GDM1 (cell line): ENCODE data around the gene OLFM2.

Source experiments
- DNase-seq: peaks from one replicate; lab custom pipeline; 2025; lab: John Stamatoyannopoulos, UW

OLFM2 gene

GRCh38 chr19:9906475-9907087, 29.7 kb downstream of the OLFM2 start:
- DNase-seq, result no peak

DNA sequence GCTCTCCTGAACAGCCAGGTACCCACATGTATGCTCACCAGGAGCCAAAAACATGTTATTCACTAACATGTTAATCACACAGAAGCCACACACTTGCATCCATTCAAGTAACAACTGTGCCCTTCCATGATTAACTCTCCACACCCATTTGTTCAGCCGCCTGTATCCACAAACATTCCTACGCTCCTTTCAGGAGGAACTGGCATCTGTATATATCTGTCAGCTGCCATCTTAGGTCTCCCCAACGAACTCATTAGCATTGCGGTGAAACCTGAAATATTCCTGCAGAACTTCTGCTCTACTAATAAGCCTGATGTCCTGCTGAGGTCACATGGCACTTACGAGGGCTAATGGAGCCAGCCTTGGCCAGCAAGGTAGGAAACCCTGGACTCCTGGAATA, 33.0 kb downstream of the OLFM2 start:
- no peak for DNase-seq

GRCh38 chr19:9901642-9902041, 34.7 kb downstream of the OLFM2 start:
- no peak for DNase-seq

GRCh38 chr19:9901020-9901419, 35.3 kb downstream of the OLFM2 start:
- DNase-seq, result no peak

- DNase-seq, result no peak
Measured at GRCh38 chr19:9891609-9892373, 44.5 kb downstream of the OLFM2 start.

DNA sequence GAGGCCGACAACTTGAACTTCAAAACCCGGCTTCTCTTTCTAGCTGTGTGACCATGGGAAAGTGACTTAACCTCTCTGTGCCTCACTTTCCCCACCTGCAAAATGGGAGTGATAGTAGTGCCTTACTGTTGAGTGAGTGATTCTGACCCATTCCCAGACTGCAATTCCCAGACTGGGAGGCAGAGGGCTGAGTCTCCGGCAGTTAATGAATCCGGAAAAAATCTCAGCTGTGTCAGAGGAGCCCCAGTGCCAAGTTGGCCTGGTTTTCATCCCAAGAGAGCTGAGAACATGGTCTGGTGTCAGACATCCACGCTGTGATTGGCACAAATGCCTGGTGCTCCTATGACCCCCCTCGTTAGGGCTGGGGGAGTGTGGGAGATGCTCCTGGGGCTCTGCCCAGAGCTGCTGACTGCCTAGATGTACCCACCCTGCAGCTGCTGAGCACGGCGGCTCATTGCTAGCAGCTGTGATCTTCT, 51.2 kb downstream of the OLFM2 start:
- no peak for DNase-seq

GRCh38 chr19:9883764-9884163, 52.6 kb downstream of the OLFM2 start:
- no peak for DNase-seq

DNA sequence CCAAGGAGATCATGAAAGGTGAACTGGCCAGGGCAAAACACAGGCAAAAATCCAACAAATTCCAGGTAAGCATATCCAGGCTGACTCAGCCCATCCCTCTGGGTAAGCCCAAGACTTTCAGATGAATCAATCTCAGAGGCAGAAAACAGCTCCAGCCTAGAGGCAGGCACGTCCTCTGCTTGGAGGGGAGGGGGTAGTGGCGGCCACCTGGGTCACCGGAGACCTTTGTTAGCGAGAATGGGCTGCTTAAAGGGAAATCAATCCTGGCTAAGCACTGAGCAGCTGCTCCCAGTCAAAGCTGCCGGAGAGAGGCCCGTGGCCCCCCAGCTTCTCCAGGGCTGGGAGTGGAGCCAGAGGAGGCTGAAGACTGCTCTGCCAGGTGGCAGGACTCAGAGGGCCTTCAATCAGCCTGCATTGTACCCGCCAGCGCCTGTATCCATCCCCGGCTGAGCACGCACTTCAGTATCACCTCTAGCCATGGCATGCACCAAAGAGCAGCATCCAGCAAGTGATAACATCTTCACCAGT, 53.0 kb downstream of the OLFM2 start:
- DNase-seq, result no peak

GRCh38 chr19:9881720-9882119, 54.6 kb downstream of the OLFM2 start:
- no peak for DNase-seq

DNA sequence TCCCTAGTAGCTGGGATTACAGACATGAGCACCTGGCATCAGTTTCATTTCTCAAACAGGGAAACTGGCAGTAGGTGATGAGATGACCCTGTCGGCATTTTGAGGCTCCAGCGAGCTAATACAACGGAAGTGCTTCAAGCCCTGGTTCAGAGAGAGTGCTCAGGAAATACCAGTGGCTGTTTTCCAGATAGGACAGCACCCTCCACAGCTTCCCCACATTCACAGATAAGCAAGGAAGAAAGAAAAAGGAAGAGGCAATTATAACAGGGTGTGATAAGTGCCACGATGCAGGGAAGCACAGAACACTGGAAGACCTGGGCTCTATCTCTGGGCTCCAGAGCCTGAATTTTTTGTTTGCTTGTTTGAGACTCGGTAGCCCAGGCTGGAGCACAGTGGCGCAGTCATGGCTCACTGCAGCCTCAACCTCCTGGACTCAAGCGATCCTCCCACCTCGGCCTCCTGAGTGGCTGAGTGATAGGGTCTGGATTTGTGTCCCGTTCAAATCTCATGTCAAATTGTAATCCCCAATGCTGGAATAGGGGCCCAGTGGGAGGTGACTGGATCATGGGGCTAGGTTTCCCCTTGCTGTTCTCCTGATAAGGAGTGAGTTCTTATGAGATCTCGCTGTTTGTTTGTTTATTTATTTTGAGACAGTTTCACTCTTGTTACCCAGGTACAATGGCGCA, 57.7 kb downstream of the OLFM2 start:
- DNase-seq, result no peak

DNA sequence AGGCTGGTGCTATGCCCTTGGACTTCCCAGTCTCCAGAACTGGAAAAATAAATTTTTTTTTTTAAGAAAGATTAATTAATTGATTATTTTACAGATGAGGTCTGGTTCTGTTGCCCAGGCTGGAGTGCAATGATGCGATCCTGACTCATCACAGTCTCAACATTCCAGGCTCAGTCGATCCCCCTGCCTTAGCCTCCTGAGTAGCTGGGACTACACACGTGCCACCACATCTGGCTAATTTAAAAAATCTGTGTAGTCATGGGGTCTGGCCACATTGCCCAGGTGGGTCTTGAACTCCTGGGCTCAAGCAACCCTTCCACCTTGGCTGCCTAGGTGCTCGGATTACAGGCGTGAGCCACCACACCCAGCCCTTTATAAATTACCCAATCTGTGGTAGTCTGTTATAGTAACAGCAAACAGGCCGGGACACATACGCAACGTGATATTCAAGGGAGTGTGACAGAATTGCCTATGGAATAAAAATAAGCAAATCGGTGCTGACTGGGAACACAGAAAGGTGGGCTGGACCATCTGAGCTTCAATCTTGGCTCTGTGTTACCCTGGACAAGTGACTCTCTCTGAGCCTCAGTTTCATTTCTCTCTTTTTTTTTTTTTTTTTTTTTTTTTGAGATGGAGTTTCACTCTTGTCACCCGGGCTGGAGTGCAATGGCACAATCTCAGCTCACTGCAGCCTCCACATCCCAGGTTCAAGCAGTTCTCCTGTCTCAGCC, 58.4 kb downstream of the OLFM2 start:
- no peak for DNase-seq

DNA sequence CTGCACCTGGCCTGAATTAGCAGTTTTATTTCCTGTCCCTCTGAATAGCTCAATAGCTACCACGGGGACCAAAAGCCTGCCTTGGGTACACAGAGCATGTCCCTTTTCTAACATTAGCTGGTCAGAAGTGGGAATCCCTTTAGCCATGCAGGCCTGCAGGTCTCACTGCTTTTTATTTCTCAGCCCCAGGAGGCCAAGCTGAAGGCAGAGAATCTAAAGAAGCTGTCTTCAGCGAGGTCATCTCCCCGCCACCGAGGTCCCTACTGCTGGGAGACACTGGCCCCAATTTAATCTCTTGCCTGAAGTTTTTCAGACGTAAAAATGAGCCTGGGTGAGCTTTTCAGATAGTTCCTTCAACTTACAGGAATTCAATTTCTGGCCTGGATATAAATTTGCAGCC, 60.5 kb downstream of the OLFM2 start:
- no peak for DNase-seq

- no peak for DNase-seq
Measured at GRCh38 chr19:9875031-9875627, 61.2 kb downstream of the OLFM2 start.

GRCh38 chr19:9872618-9873242, 63.6 kb downstream of the OLFM2 start:
- DNase-seq, result no peak

DNA sequence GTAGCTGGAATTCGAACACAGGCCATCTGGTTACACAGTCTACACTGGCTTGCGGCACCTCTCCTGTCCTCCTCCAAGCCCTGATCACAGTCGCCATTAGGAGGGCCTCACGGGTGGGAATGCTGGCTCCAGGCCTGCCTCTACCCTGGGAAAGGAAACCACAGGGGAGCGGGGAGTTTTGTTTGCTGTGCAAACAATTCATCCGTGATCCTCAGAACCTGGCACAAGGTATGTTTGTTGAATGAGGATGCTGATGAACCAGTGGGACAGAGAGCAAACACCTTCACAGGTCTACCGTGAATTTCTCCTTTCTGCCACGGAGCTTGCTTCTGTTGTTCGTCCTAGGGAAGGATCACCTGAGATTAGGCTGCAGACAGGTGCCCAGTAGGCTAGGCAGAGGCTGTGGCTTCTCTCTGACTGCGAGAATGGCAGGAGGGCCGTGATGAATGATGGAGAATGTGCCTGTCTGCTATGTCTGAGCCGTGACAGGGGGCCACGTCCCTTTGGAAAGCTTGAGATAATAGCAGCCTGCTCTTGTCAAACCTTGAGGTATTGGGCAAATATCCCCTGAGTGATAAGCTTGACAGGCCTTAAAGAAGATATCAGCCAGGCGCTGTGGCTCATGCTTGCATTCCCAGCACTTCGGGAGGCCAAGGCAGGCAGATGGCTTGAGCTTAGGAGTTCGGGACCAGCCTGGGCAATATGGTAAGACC, 64.5 kb downstream of the OLFM2 start:
- no peak for DNase-seq

DNA sequence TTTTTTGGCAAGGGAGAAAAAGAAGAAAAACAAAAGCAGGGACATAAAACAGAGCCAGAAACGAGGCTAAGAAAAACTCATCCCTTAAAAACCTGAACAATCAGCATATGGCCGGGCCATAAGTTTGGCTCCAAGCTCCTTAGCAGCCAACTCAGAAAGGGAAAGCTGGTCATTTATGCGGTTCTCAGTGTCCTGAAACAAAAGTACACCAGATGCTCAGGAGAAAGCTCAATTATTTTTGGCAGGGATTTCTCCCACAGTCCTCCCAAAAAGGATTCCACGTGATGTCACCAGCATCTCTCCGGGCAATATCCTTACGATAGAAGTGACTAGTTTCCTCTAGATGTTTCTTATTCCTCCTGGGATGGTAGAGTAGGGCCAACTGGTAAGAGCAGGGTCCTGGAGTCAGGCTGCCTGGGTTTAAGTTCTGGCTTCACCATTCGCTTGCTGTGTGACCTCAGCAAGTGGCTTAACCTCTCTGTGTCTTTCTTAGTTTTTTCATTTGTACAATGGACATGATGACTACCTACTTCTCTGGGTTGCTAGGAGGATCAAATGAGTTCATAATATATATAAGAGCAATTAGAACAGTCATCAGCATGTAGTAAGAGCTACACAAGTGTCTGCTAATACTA, 67.2 kb downstream of the OLFM2 start:
- no peak for DNase-seq

DNA sequence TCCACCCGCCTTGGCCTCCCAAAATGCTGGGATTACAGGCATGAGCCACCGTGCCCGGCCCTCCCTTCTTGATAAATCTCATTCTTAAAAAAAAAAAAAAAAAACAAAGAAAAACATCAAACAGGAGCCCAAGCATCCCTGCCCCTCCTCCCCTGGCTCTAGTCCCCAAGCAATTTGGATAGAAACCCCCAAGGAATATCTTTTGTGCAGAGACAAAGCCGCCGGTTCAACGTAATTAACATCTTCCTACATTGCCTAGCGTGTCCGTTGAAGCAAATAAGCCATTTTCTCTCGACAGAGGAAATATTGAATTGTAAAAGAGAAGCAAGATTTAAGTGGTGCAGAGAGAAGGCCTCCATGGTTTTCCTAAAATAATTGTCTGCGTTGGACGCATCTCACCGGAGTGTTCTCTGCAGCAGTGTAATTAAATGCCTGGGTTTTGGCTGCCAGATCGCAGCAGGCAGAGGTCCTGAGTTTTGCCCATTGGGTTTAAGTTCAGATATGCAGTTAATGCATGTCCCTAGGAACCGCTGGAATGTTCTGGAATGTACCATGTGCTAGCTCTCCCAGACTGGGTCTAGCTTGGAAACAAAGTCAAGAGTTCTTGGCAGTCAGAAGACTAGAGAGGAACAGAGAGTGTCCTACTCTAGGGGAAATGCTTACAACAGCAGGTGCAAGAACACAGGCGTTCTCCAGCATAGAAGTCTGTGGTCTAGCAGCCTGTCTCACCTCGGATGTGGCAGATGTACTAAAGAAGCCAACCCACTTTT, 70.4 kb downstream of the OLFM2 start:
- no peak for DNase-seq

DNA sequence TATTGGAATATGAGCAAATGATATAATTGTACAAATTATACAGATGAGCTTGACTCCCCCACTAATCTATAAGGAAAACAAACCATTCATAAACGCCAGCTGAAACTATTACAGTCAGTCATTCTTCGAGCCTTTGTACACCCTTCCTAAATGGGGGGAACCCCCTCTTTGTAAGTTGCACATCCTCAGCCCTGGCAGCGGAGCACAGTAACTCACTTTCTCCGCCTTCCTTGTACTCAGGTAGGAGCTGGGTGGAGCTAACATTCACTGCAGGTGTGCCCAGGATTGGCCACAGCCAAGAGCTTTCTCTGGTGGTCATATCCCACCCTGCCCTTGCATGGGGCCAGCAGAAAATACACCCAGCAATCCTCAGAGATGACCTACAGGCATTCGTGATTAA, 72.6 kb downstream of the OLFM2 start:
- no peak for DNase-seq

DNA sequence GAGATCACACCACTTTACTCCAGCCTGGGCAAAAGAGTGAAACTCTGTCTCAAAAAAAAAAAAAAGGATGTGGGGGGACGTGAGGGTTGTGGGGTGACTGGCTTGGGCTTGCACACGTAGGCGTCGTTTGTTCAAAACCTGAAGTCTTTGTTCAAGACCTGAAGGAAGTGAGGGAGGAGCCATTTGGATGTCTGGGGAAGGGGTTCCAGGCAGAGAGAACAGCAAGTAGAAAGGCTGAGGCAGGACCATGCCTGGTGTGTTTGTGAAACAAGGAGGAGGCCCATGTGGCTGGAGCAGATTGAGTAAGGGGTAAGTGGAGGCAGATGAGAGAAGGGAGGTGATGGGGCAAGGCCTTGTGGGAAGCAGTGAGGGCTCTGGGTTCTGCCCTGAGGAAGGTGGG, 73.4 kb downstream of the OLFM2 start:
- no peak for DNase-seq
